ENCODE measurements around the gene NDUFAF2.

- TF ChIP-seq CTCF (IDR thresholded peaks at IDR 0.05) (no peak), POLR2A (IDR thresholded peaks at IDR 0.05) (no peak), POLR2AphosphoS5 (IDR thresholded peaks at IDR 0.05; ENCODE audit: insufficient read depth in 1 of 2, low read depth in 1 of 2) (no peak)
These were observed 215.5 kb downstream of the NDUFAF2 start for GRCh38 chr5:61160497-61160896.
